Panc1 (cell line): ENCODE results near the gene G2E3. TPM values are rescaled to one million over a fixed set of nuclear protein-coding genes. Genes with fewer than 3 reads are reported as not detected.

Experiments used
- ATAC-seq: fragments of 200-7000 bp; cut with Tn5 transposase; 2 replicates; pipeline ENCODE4 v1.9.1; 2020; ENCODE audit warnings: mild to moderate bottlenecking, moderate library complexity
- BruUV-seq: library from RNA; stranded (reverse); fragments of 400-500 nt; replicated peaks from 2 replicates; lab custom pipeline; 2021; lab: Mats Ljungman, UMichigan
- CTCF ChIA-PET: fragments of 300-600 bp; sonication (Branson Sonifier 250); formaldehyde crosslinking; loops from one replicate; lab custom pipeline; 2022; ENCODE audit warnings: antibody characterized with exemption; lab: Charles Lee
- POLR2A ChIA-PET: fragments of 300-600 bp; sonication (Branson Sonifier 250); formaldehyde crosslinking; loops from one replicate; lab custom pipeline; 2022; ENCODE audit warnings: antibody characterized with exemption; lab: Charles Lee
- DNase-seq: peaks from one replicate; pipeline ENCODE4 v3.0.0-alpha.2; 2010; ENCODE audit warnings: low read depth, low spot score
- H3K27ac ChIP-seq: 2 replicates; pipeline ENCODE4 v1.5.1; 2011; ENCODE audit warnings: mild to moderate bottlenecking, low read length, inconsistent platforms
- H3K27me3 ChIP-seq: fragments of 200-500 bp; sonication (Bioruptor generic); 2 replicates; pipeline ENCODE4 v1.6.0; 2014; ENCODE audit warnings: low read length, inconsistent platforms; ENCODE audit not compliant: control insufficient read depth, insufficient read depth
- H3K36me3 ChIP-seq: fragments of 200-500 bp; sonication (Bioruptor generic); 2 replicates; pipeline ENCODE4 v1.5.1; 2014; ENCODE audit warnings: inconsistent platforms, mild to moderate bottlenecking, low read length, moderate library complexity; ENCODE audit not compliant: control insufficient read depth, insufficient read depth
- H3K4me1 ChIP-seq: 2 replicates; pipeline ENCODE4 v1.5.1; 2011; ENCODE audit warnings: inconsistent platforms, mild to moderate bottlenecking, low read length, moderate library complexity; ENCODE audit not compliant: control insufficient read depth, insufficient read depth
- H3K4me3 ChIP-seq, 2 experiments: 2 replicates each; pipeline ENCODE4 v1.5.1; 2011 to 2012; ENCODE audit warnings: low read depth in 2 of 2, low read length in 2 of 2, mild to moderate bottlenecking in 2 of 2, inconsistent platforms in 1 of 2, moderate library complexity in 1 of 2
- H3K9me3 ChIP-seq: fragments of 200-500 bp; sonication (Bioruptor generic); 2 replicates; pipeline ENCODE4 v1.5.1; 2014; ENCODE audit warnings: low read depth, mild to moderate bottlenecking, inconsistent platforms, low read length, moderate library complexity; ENCODE audit not compliant: control insufficient read depth, insufficient read depth
- CTCF ChIP-seq: fragments of 450-650 bp; IDR thresholded peaks from 2 replicates; pipeline ENCODE4 v1.5.1; 2017; ENCODE audit warnings: mild to moderate bottlenecking
- POLR2AphosphoS5 ChIP-seq: IDR thresholded peaks from 2 replicates; pipeline ENCODE4 v1.6.1; 2012; ENCODE audit warnings: mild to moderate bottlenecking, low read depth, low read length, moderate library complexity
- REST ChIP-seq, 2 experiments: IDR thresholded peaks; 2 replicates each; pipeline ENCODE4 v1.6.1; 2011 to 2012; ENCODE audit warnings: low read depth in 2 of 2, control low read depth in 1 of 2, low read length in 1 of 2, mild to moderate bottlenecking in 1 of 2, moderate library complexity in 1 of 2; ENCODE audit not compliant: insufficient read depth in 1 of 2
- SIN3A ChIP-seq: IDR thresholded peaks from 2 replicates; pipeline ENCODE4 v1.6.1; 2012; ENCODE audit warnings: low read depth, mild to moderate bottlenecking, low read length, moderate library complexity, borderline replicate concordance; ENCODE audit not compliant: insufficient read depth
- TCF7L2 ChIP-seq: IDR thresholded peaks from 2 replicates; pipeline ENCODE4 v1.6.1; 2011; ENCODE audit warnings: mild to moderate bottlenecking, low read depth, low read length, inconsistent platforms
- in situ Hi-C: cut with HindIII; loops from 2 replicates; pipeline ENCODE4 v1.10.0; 2016; ENCODE audit warnings: low sequenced_read_pairs, low pct_unique_long_range_greater_than_20kb
- intact Hi-C: fragments of 100-400 bp; cut with micrococcal nuclease; formaldehyde crosslinking; loops from one replicate; pipeline ENCODE4 v1.10.0; 2022; ENCODE audit not compliant: unreplicated experiment
- total RNA-seq: library from RNA; stranded (reverse); gene quantifications from one replicate; pipeline ENCODE4 v1.2.1, GENCODE V29; 2021; ENCODE audit not compliant: unreplicated experiment

G2E3 gene
- total RNA-seq, 1 experiment from 2014 or later: 27.5 TPM

GRCh38 chr14:30550335-30550734 is 8.6 kb upstream of the G2E3 start:
- ATAC-seq (no peak), DNase-seq (no peak)
- ChIA-PET CTCF (no interaction called here), POLR2A (no interaction called here)
- Histone ChIP-seq H3K4me1 (no peaks in the 10 kb centered on the region), H3K27me3 (no peaks in the 10 kb centered on the region), H3K36me3 (no peaks in the 10 kb centered on the region), H3K27ac (no peak overlapping the region), H3K4me3 (no peak overlapping the region), H3K9me3 (peaks cover under 1% of the 10 kb centered on the region; the same call in 1 of the 2 replicates)
- in situ Hi-C loops: no loop called here
- TF ChIP-seq POLR2AphosphoS5 (no peak), SIN3A (no peak), CTCF (no peak), TCF7L2 (no peak), REST (IDR thresholded peaks at IDR 0.05; ENCODE audit: insufficient read depth in 1 of 2, low read depth in 2 of 2, low read length in 1 of 2) (no peak)
- intact Hi-C loops: no loop called here
- BruUV-seq: no TSS peak

GRCh38 chr14:30551460-30551859 is 7.5 kb upstream of the G2E3 start:
- CTCF ChIA-PET: no interaction called here
- no peak for ATAC-seq
- no peak for DNase-seq
- Histone ChIP-seq H3K4me3 (no peak overlapping the region), H3K27me3 (no peaks in the 10 kb centered on the region), H3K9me3 (no peaks in the 10 kb centered on the region), H3K4me1 (no peaks in the 10 kb centered on the region), H3K36me3 (no peaks in the 10 kb centered on the region), H3K27ac (no peak overlapping the region)
- in situ Hi-C loops: no loop called here
- POLR2A ChIA-PET: no interaction called here
- intact Hi-C loops: no loop called here
- no peak for TF ChIP-seq REST (IDR thresholded peaks at IDR 0.05; ENCODE audit: insufficient read depth in 1 of 2, low read depth in 2 of 2, low read length in 1 of 2)
- no peak for TF ChIP-seq CTCF
- TF ChIP-seq POLR2AphosphoS5: no peak
- no peak for TF ChIP-seq SIN3A
- no TSS peak for BruUV-seq
